IPS DF 6.9 (cell line): Measurements from ENCODE around the gene KNCN.

Experiments used
- DNase-seq: peaks from one replicate; pipeline ENCODE4 v3.0.0-alpha.2; 2013; ENCODE audit warnings: low read depth, low spot score
- H3K27ac ChIP-seq: one replicate; pipeline ENCODE4 v1.5.1; 2013; ENCODE audit warnings: low read length, control low read depth
- H3K27me3 ChIP-seq: 2 replicates; pipeline ENCODE4 v1.6.1; 2013; ENCODE audit warnings: mild to moderate bottlenecking, low read length; ENCODE audit not compliant: control insufficient read depth, insufficient read depth
- H3K36me3 ChIP-seq: 2 replicates; pipeline ENCODE4 v1.6.1; 2013; ENCODE audit warnings: low read length; ENCODE audit not compliant: control insufficient read depth, insufficient read depth
- H3K4me1 ChIP-seq: 2 replicates; pipeline ENCODE4 v1.6.1; 2013; ENCODE audit warnings: low read length; ENCODE audit not compliant: control insufficient read depth, insufficient read depth
- H3K4me3 ChIP-seq: 2 replicates; pipeline ENCODE4 v1.5.1; 2013; ENCODE audit warnings: mild to moderate bottlenecking, low read length
- H3K9me3 ChIP-seq: 2 replicates; pipeline ENCODE4 v1.6.1; 2013; ENCODE audit warnings: low read length, inconsistent platforms; ENCODE audit not compliant: control insufficient read depth, insufficient read depth
- WGBS: extraction: QIAGEN DNeasy Blood & Tissue Kit; methylation state at CpG from one replicate; pipeline ENCODE4 v1.1.7; 2013; ENCODE audit warnings: mixed read lengths, missing lambda C conversion rate; ENCODE audit not compliant: insufficient read length, insufficient coverage; 5-methylcytosine and 5-hydroxymethylcytosine counted together

KNCN gene

GRCh38 chr1:46551597-46552095 is at the start of gene KNCN:
Gene KNCN (minus strand): TSS chr1:46551647. CDS start chr1:46551215, 432 bp downstream.
- H3K27me3 ChIP-seq: no peaks in the 10 kb centered on the region; the same call in 1 of the 2 replicates
- WGBS: no CpG with 5 or more reads among the region's 6 CpGs

GRCh38 chr1:46599059-46599970 is 47.9 kb upstream of the KNCN start:
- no peaks in the 10 kb centered on the region for H3K27me3 ChIP-seq
- no peak overlapping the region for H3K27ac ChIP-seq
- no peak for DNase-seq
- no peaks in the 10 kb centered on the region for H3K4me1 ChIP-seq
- no peaks in the 10 kb centered on the region for H3K36me3 ChIP-seq
- H3K4me3 ChIP-seq: no peak overlapping the region
- WGBS: 100% methylated on average over 1 of the region's 9 CpGs
- no peaks in the 10 kb centered on the region for H3K9me3 ChIP-seq

More at GRCh38 chr1:46551597-46552095, at the start of gene KNCN:
- Histone ChIP-seq H3K4me3 (no peak within 1 kb of the TSS), H3K4me1 (peaks cover 2% of the 10 kb centered on the region), H3K36me3 (no peaks in the 10 kb centered on the region), H3K27ac (no peak within 1 kb of the TSS), H3K9me3 (no peaks in the 10 kb centered on the region)
- DNase-seq: no peak

- no peak for DNase-seq
- WGBS: no CpG with 5 or more reads among the region's 3 CpGs
- H3K4me3 ChIP-seq: no peak overlapping the region
- H3K9me3 ChIP-seq: no peaks in the 10 kb centered on the region
- H3K36me3 ChIP-seq: peaks cover 3% of the 10 kb centered on the region; the same call in 1 of the 2 replicates
- no peak overlapping the region for H3K27ac ChIP-seq
- no peaks in the 10 kb centered on the region for H3K27me3 ChIP-seq
- no peaks in the 10 kb centered on the region for H3K4me1 ChIP-seq
Measured at GRCh38 chr1:46596846-46597245, 45.4 kb upstream of the KNCN start.

- Histone ChIP-seq H3K4me1 (no peaks in the 10 kb centered on the region), H3K9me3 (no peaks in the 10 kb centered on the region)
- WGBS: no CpG with 5 or more reads among the region's 1 CpG
Measured at GRCh38 chr1:46596036-46596435, 44.6 kb upstream of the KNCN start.

GRCh38 chr1:46595127-46595526 is 43.7 kb upstream of the KNCN start:
- WGBS: no CpG with 5 or more reads among the region's 3 CpGs
- H3K9me3 ChIP-seq: no peaks in the 10 kb centered on the region
- peaks cover 9% of the 10 kb centered on the region for H3K36me3 ChIP-seq
- no peak overlapping the region for H3K4me3 ChIP-seq
- no peaks in the 10 kb centered on the region for H3K4me1 ChIP-seq
- H3K27me3 ChIP-seq: no peaks in the 10 kb centered on the region
- DNase-seq: no peak
- no peak overlapping the region for H3K27ac ChIP-seq

More at GRCh38 chr1:46596036-46596435, 44.6 kb upstream of the KNCN start:
- H3K36me3 ChIP-seq: peaks cover 9% of the 10 kb centered on the region
- H3K27ac ChIP-seq: no peak overlapping the region
- no peak for DNase-seq
- no peaks in the 10 kb centered on the region for H3K27me3 ChIP-seq
- no peak overlapping the region for H3K4me3 ChIP-seq

- DNase-seq: no peak
- Histone ChIP-seq H3K4me1 (no peaks in the 10 kb centered on the region), H3K9me3 (no peaks in the 10 kb centered on the region), H3K36me3 (peaks cover 9% of the 10 kb centered on the region), H3K4me3 (no peak overlapping the region), H3K27ac (no peak overlapping the region), H3K27me3 (no peaks in the 10 kb centered on the region)
- WGBS: no CpG with 5 or more reads among the region's 5 CpGs
Measured at GRCh38 chr1:46594063-46594462, 42.6 kb upstream of the KNCN start.

GRCh38 chr1:46592823-46593222 is 41.4 kb upstream of the KNCN start:
- WGBS: 100% methylated on average over 1 of the region's 4 CpGs
- no peak overlapping the region for H3K27ac ChIP-seq
- no peaks in the 10 kb centered on the region for H3K27me3 ChIP-seq
- H3K4me1 ChIP-seq: no peaks in the 10 kb centered on the region
- H3K36me3 ChIP-seq: peaks cover 9% of the 10 kb centered on the region
- H3K9me3 ChIP-seq: no peaks in the 10 kb centered on the region
- DNase-seq: no peak
- H3K4me3 ChIP-seq: no peak overlapping the region

GRCh38 chr1:46589529-46589928 is 38.1 kb upstream of the KNCN start:
- H3K36me3 ChIP-seq: peaks cover 9% of the 10 kb centered on the region
- H3K27ac ChIP-seq: no peak overlapping the region
- H3K4me3 ChIP-seq: no peak overlapping the region
- H3K4me1 ChIP-seq: no peaks in the 10 kb centered on the region
- DNase-seq: no peak
- WGBS: no CpG with 5 or more reads among the region's 3 CpGs
- H3K27me3 ChIP-seq: no peaks in the 10 kb centered on the region
- H3K9me3 ChIP-seq: no peaks in the 10 kb centered on the region

- peaks cover 5% of the 10 kb centered on the region for H3K36me3 ChIP-seq
- no peak overlapping the region for H3K4me3 ChIP-seq
- no CpG with 5 or more reads among the region's 7 CpGs for WGBS
Measured at GRCh38 chr1:46587069-46587468, 35.6 kb upstream of the KNCN start.

GRCh38 chr1:46585312-46585938 is 34.0 kb upstream of the KNCN start:
- no CpG with 5 or more reads among the region's 12 CpGs for WGBS

More at GRCh38 chr1:46587069-46587468, 35.6 kb upstream of the KNCN start:
- no peak for DNase-seq
- no peaks in the 10 kb centered on the region for H3K4me1 ChIP-seq
- no peaks in the 10 kb centered on the region for H3K27me3 ChIP-seq
- no peaks in the 10 kb centered on the region for H3K9me3 ChIP-seq
- H3K27ac ChIP-seq: no peak overlapping the region

More at GRCh38 chr1:46585312-46585938, 34.0 kb upstream of the KNCN start:
- no peaks in the 10 kb centered on the region for H3K27me3 ChIP-seq
- H3K9me3 ChIP-seq: no peaks in the 10 kb centered on the region
- DNase-seq: no peak
- H3K4me1 ChIP-seq: no peaks in the 10 kb centered on the region
- no peak overlapping the region for H3K27ac ChIP-seq
- H3K4me3 ChIP-seq: no peak overlapping the region
- H3K36me3 ChIP-seq: no peaks in the 10 kb centered on the region; the same call in 1 of the 2 replicates
